PC-3 (cell line): ENCODE data around the gene FSIP1.

Experiments used
- CTCF ChIP-seq: fragments of 300-600 bp; sonication (generic); conservative IDR thresholded peaks from 2 replicates; pipeline ENCODE4 v1.5.1; 2017; ENCODE audit warnings: antibody characterized with exemption, low read depth, mild to moderate bottlenecking, low read length
- EZH2 ChIP-seq: fragments of 300-600 bp; sonication (generic); IDR thresholded peaks from one replicate; pipeline ENCODE4 v1.6.1; 2017; ENCODE audit warnings: antibody characterized with exemption, mild to moderate bottlenecking, low read length; ENCODE audit not compliant: unreplicated experiment
- EZH2phosphoT487 ChIP-seq: fragments of 300-600 bp; sonication (generic); IDR thresholded peaks from 2 replicates; pipeline ENCODE4 v1.6.1; 2018; ENCODE audit warnings: mild to moderate bottlenecking, antibody characterized with exemption, low read length, borderline replicate concordance

GRCh38 chr15:39799552-39800011, 16.9 kb upstream of the FSIP1 start:
- TF ChIP-seq CTCF (no peak), EZH2 (no peak), EZH2phosphoT487 (no peak)
